Right hindlimb (tissue), 1 donor: Measurements from ENCODE around the gene FAM83D.

Source experiments
- DNase-seq: peaks from one replicate; pipeline ENCODE4 v3.0.0-alpha.2; 2018

Gene FAM83D

DNA sequence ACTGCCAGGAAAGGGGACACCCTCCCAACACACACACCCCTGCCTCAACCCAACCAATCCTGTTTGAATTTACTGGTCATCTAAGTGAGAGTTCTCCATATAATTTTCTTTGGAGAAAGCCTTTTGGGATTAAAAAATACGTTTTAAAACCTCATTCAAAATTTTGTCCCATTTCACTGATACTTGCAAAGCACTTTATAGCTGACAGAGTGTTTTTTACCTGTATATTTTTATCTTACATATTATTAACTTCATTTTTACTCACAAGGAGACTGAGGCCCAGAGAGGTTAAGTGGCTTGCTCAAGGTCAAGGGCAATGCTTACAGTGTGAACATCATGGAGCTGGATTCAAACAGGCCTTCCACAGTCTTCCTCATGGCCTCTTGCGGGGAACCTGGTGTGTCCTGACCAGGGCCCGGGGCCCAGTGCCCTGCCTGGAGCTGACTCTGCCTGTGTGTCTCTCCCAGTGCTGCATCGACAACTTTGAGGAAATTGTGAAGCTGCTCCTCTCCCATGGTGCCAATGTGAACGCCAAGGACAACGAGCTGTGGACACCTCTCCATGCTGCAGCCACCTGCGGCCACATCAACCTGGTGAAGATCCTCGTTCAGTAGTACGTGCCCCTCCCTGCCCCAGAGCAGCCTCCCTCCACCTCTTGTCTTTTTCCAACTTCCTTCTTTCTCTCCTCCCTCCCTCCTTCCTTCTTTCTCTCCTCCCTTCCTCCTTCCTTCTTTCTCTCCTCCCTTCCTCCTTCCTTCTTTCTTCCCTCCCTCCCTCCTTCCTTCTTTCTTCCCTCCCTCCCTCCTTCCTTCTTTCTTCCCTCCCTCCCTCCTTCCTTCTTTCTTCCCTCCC is 30.9 kb upstream of the FAM83D start:
- no peak for DNase-seq

DNA sequence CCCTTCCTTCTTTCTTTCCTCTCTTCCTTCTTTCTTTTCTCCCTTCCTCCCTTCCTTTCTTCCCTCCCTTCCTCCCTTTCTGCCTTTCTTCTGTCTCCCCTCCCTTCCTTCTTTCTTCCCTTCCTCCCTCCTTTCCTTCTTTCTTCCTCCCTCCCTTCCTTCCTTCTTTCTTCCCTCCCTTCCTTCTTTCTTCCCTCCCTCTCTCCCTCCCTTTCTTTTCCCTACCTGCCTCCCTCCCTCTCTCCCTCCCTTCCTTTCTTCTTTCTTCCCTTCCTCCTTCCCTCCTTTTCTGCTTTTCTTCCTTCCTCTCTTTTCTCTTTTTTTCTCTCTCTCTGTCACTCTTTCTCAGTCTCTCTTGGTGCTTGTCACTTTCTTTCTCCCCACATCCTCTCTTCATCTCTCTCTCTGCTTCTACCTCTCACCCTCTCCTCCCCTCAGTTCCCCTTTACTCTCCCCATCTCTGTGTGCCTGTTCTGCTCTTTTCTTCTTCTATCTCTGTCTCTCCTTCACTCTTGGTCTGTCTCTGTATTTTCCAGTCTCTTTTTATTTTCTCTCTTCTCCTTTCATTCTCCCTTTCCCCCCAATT is 30.1 kb upstream of the FAM83D start:
- no peak for DNase-seq

DNA sequence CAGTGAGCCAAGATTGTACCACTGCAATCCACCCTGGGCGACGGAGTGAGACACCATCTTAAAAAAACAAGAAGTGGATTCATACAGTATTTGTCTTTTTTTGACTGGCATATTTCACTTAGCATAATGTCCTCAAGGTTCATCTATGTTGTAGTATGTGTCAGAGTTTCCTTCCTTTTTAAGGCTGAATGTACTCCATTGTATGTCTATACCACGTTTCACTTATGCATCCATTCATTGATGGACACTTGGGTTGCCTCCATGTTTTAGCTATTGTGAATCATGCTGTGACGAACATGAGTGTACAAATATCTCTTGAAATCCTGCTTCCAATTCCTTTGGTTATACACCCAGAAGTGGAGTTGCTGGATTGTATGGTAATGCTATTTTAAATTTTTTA is 28.9 kb upstream of the FAM83D start:
- DNase-seq = no peak

DNA sequence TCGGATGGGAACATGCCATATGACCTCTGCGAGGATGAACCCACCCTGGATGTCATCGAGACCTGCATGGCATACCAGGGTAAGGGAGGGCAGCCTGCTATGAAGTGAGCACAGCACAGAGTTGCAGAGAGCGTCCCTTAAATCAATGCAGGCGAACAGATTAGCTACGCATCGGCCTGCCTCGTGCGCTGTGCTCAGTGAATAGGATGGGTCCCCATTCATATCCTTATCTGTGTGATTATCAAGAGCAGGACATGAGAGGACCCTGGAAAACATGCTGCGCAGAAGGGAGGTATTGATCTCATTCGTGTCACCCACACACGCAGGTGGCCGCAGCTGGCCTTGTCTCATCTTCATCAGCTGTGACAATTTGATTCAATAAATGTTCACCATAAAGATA is 25.6 kb upstream of the FAM83D start:
- DNase-seq = no peak

DNA sequence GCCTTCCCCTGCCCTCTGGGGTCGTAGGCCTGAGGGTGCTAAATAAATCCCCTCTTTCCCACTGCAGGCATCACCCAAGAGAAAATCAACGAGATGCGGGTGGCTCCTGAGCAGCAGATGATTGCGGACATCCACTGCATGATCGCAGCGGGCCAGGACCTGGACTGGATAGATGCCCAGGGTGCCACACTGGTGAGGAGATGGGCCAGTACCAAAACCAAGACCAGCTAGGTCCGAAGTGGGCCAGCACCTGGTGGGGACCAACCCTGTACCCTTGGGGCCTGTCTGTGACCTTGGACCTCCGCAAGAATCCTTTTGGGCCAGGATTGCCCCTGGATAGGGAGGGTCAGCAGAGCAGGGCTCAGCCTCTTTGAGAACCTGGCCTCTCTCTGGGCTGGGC is 23.6 kb upstream of the FAM83D start:
- DNase-seq = no peak

DNA sequence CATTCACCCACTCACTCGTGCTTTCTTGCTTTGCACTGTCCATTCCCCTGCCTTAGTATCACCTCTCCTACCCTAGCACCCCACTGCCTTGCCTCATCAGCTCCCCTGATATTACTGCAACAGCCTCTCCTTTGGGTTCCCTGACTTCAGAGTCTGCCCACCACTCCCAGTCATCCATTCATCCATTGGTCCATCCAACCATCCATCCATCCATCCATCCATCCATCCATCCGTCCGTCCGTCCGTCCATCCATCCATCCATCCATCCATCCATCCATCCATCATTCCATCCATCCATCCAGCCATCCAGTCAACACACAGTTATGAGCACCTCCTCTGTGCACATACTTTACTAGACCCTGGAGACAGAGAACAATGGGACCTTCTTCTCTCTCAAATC is 22.9 kb upstream of the FAM83D start:
- DNase-seq = no peak

DNA sequence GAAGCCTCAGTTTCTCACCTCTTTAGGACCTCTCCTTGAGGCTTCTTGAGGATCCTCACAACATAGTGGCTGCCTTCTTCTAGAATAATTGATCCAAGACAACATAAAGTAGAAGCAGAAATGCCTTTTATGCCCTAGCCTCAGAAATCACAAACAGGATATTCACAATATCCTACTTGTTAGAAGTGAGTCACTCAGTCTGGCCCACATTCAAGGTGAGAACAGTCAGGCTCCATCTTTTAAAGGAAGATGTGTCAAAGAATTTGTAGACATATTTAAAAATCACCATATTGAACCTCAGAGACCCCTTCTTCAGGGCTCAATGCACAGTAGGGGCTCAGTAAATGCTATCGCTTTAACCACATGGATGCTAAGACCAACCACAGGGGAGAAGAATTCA is 20.8 kb upstream of the FAM83D start:
- DNase-seq = no peak

DNA sequence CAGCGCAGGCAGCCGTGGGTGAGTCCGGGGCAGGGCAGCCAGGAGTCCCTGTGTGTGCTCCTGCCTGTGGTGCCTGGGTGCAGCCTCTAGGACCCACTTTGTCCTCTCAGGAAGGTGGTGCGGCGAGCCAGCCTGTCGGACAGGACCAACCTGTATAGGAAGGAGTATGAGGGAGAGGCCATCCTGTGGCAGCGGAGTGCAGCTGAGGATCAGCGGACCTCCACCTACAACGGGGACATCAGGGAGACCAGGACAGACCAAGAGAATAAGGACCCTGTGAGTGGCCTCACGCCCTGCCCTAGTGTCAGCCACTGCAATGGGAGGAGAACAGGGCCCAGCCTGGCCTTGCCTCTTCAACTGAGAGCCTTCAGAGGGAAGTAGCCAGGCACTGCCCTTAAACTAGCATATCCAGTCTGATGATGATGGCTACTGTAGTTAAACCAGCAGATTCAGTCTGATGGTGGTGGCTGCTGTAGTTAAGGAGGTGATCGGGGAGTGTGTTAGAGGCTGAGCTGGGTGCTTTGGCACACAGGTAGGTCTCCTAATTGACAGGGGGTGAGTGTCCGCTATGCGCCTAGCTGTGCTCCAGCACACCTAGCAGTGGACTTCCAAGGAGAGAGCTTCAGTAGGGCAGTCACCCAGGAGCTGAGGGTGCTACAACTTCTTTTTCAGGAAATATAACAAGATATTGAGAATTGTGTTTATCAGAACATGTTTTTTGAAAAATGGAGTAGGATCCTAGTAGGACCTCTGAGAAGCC is 18.1 kb upstream of the FAM83D start:
- no peak for DNase-seq

DNA sequence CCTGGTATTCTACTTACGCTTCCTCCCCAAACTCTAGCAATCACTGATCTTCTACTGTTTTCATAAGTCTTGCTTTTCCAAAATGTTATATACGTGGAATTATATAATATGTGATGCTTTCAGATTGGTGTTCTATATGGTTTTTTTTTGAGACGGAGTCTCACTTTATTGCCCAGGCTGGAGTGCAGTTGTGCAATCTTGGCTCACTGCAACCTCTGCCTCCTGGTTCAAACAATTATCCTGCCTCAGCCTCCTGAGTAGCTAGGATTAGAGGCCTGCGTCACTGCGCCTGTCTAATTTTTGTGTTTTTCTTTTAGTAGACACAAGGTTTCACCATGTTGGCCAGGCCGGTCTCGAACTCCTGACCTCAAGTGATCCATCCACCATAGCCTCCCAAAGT is 10.9 kb upstream of the FAM83D start:
- no peak for DNase-seq

DNA sequence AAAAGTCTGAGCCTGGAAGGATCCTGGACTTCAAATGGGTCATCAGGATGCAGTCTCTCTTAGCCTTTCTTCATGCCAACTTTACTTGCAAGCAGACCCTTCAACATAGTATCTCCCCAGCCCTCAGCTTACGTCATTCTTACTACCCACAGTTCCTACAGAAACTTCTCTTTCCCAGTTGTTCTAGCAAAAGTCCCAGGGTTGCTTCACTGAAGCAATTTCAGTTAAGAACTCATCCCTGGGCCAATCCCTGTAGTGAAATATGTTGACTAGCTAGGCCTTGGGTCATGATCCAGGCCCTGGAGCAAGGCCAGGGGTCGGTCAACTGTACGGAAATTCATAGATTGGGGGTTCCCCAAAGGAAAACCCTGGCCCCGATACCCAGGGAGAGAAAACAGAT is 8.6 kb upstream of the FAM83D start:
- DNase-seq = no peak

DNA sequence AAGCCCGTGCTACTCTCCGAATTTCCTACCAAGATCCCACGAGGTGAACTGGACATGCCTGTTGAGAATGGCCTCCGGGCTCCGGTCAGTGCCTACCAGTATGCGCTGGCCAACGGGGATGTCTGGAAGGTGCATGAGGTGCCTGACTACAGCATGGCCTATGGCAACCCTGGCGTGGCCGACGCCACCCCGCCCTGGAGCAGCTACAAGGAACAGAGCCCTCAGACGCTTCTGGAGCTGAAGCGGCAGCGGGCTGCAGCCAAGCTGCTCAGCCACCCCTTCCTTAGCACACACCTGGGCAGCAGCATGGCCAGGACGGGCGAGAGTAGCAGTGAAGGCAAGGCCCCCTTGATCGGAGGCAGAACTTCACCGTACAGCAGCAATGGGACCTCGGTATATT is 8.0 kb upstream of the FAM83D start:
- DNase-seq = no peak

DNA sequence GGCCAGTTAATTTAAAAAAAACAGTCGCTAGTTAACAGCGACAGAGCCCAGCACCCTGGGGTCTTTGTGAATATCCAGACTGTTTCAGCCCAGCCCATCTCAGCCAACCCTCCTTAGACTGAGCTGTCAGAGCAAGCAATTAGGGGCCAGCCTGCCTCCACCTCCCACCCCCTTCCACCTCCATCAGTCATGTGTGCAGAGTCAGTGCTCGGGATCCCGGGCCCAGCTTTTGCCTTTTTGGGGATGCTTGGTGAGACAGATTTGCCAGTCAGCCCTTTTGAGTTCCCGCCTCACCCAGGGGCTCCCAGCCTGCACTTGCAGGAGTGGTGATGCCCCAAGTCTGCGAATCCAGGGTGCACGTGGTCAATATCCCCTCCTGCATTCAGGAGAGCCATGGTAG is 6.5 kb upstream of the FAM83D start:
- no peak for DNase-seq

DNA sequence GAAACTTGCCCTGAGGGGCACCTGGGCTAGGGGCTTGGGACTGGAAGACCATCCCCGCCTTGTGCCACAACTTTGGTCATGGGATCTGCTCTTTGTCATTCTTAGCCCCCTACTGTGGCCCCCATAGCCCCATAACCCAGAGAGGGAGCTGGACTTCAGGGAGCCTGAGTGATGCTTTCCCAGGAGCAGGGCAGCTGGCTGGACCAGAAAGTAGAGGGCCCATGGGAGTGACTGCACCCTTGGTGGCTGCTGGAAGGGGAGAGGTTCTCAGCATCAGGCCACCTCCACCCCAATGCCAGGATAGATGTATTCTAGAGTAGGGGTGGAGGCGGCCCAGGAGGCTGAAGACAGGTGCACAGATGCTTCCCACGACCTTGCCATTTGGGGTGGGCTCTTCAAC is 5.8 kb upstream of the FAM83D start:
- no peak for DNase-seq

DNA sequence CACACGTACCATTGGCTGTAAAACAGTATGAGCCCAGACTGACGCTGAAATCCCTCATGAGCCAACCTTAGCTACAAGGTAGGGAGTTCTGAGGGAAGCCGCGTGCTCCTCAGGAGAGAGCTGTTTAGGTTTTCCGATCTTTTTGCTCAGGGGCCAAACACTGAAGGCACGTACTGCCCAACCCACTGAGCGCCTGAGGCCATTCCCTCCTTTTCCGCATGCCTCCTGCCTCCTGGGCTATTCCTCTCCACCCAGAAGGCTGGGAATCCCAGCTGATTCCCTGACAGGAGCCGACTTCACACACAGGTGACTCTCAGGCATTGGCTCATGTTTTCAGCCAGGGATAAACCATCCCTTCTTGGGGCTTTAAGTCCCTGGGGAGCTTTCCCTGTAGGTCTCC is 5.4 kb upstream of the FAM83D start:
- no peak for DNase-seq

DNA sequence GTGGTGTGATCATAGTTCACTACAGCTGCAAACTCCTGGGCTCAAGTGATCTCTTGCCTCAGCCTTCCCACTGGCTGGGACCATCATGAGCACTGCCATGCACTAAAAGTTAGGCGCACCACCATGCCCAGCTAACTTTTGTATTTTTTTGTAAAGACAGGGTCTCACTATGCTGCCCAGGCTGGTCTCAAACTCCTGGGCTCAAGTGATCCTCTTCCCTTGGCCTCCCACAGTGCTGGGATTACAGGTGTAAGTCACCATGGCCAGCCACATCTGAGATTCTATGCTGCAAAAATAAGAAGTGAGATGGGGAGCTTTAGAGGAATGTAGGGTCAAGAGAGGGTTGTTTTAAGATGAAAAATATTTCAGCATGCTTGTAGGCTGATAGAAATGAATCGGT is 1.5 kb upstream of the FAM83D start:
- DNase-seq = no peak

DNA sequence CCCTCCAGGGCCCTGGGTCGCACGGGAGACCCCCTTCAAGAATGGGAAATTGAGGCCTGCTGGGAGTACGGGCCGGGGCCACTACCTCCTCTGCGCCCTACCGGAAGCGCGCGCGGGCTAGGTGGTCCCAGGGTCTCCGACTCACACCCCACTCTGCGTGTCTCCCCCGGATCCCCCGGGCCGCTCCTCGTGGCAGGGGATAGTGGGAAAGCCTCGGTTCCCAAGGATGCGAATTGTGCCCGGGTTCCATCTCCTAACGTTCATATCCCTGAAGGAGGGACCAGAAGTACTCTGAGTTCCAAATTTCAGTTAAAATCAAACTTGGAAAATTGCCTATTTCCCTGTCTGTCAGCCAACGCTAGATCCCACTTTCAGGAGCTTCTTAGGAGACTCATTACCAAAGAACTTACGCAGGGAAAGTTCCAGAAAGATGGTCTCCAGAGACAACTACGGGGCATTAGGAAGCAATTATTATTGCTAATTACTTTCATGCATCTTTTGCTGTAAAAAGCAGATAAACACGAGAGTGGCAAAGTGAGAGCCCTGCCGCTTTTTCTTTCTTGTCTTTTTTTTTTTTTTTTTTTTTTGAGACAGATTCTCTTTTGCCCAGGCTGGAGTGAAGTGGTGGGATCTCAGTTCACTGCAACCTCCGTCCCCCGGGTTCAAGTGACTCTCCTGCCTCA is 858 bp downstream of the FAM83D start:
- DNase-seq = peak; percentile 23

DNA sequence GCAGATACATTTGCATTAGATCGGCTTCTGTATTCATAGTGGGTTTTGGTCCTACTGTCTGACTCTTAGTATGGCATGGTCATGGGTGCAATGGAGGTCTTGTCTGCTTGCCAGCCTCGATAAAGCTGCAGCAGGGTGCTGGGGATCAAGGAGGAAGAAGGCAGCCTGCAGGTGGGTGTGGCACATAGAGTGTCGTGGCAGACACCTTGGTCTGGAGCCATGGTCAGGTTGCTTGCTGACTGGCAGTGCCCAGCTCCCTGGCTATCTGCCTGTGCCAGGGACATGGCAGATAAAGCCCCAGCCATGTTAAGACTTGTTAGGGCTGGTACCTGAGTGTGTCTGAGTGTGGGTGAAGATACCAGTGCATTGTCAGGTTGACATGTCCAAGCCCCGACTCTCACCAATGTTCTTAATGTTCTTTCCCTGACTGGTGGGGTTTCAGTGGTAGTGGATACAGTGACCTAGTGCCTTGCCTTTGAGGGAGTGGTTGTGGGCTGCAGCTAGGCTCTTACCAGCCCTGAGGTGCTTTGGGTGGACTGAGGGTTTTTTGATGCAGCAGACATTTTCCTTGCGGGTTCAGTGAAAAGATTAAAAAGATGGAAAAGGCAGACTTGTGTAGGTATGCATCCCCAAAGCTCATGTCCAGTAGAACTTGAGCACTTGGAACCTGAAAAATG is 1.8 kb downstream of the FAM83D start:
- no peak for DNase-seq

DNA sequence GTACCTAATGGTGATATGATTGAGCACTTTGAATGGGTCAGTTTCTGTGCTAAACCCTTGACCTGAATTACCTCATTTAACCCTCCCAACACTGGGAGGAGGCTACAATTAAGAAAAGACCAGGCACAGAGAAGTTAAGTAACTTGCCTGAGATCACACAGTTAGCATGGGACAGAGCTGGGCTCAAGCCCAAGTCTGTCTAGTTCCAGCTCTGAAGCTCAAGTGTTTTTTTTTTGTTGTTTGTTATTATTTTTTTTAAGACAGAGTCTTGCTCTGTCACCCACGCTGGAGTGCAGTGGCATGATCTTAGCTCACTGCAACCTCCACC is 4.0 kb downstream of the FAM83D start:
- no peak for DNase-seq

DNA sequence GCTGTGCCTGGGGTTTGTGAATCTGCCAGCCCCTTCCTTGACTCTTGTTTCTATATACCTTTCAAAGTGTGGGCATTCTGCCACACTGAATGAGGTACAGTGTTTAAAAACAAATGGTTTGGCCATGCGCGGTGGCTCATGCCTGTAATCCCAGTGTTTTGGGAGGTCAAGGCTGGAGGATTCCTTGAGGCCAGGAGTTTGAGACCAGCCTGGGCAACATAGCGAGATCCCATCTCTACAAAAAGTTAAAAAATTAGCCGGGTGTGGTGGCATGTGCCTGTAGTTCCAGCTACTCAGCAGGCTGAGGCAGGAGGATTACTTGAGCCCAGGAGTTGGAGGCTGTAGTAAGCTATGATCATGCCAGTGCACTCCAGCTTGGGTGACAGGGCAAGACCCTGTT is 5.8 kb downstream of the FAM83D start:
- DNase-seq = no peak

DNA sequence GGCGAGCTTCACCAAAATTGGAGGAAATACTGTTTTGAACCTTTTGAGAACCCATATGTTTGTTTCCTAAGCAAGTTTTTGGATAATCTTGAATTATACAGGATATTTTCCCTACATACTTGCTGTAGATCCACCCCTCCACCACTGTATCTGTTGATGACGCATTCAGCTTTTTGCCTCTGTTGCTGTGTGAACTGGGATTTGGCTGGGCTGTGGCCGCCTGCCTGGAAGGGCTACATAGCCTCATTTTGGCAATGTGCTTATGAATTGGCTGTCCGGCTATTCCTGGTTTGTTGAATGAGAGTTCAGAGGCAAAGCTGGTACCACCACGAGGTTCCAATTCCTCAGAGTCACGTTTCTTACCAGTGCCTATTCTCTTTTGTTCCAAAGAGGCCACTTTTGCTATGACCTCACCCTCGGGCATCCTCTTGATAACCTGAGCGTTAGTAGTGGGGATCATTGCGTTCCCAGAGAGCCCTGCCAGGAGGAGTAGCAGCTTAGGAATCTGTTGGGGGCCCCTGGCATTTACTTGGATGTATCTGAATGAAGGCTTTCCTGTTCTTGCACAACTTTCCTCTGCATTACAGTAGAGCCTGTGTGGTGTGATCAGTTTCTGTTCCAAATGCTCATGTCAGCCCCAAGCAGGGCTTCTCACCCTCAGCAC is 6.4 kb downstream of the FAM83D start:
- peak; percentile 27 for DNase-seq

DNA sequence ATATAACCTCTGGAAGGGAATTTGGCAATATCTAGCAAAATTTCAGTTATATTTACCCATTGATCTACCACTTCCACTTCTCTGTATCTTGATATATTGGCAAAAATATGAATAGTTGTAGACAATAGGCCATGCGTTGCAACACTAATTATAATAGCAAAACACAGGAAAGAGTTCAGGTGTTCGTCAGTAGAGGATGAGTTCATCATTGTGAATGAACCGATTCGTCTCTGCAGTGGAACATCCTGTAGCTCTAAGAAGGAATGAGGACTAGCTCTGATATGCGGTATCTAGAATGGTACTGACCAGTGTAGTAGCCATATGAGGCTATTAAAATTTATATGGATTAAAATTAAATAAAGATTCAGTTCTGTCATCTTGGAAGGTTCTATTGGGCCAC is 8.3 kb downstream of the FAM83D start:
- no peak for DNase-seq

DNA sequence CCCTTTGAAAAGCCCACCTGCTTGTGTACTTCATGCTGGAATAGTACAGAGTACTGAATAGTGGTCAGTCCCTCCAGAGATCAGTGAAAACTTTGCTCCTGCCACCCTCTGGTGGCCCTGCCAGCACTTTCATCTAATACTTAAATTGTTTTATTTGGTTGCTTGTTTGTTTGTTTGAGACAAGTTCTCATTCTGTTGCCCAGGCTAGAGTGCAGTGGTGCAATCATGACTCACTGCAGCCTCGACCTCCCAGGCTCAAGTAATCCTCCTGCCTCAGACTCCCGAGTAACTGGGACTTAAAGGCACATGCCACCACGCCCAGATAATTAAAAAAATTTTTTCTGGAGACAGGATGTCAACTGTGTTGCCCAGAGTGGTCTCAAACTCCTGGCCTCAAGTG is 9.1 kb downstream of the FAM83D start:
- no peak for DNase-seq
